GM19099 (cell line): ENCODE measurements around the gene TSPAN17.

Experiments
- POLR2A ChIP-seq: IDR thresholded peaks from 3 replicates; pipeline ENCODE4 v1.6.1; 2011; ENCODE audit warnings: low read depth; ENCODE audit not compliant: insufficient read length; ENCODE audit errors: extremely low read depth

TSPAN17 gene

GRCh38 chr5:176619203-176619568 is 28.1 kb upstream of the TSPAN17 start:
- no peak for TF ChIP-seq POLR2A

GRCh38 chr5:176619569-176620332 is 27.5 kb upstream of the TSPAN17 start:
- TF ChIP-seq POLR2A: no peak

GRCh38 chr5:176620333-176620981 is 26.8 kb upstream of the TSPAN17 start:
- no peak for TF ChIP-seq POLR2A

GRCh38 chr5:176621661-176622079 is 25.6 kb upstream of the TSPAN17 start:
- TF ChIP-seq POLR2A: no peak

- TF ChIP-seq POLR2A: no peak
Measured at GRCh38 chr5:176624142-176624541, 23.1 kb upstream of the TSPAN17 start.

GRCh38 chr5:176624938-176625337 is 22.3 kb upstream of the TSPAN17 start:
- TF ChIP-seq POLR2A: no peak

GRCh38 chr5:176625512-176625911 is 21.8 kb upstream of the TSPAN17 start:
- TF ChIP-seq POLR2A: no peak

- no peak for TF ChIP-seq POLR2A
Measured at GRCh38 chr5:176625966-176626875, 21.1 kb upstream of the TSPAN17 start.

GRCh38 chr5:176626876-176627236 is 20.4 kb upstream of the TSPAN17 start:
- TF ChIP-seq POLR2A: no peak

- TF ChIP-seq POLR2A: no peak
Measured at GRCh38 chr5:176627582-176627981, 19.7 kb upstream of the TSPAN17 start.

GRCh38 chr5:176628406-176629228 is 18.7 kb upstream of the TSPAN17 start:
- TF ChIP-seq POLR2A: no peak

- TF ChIP-seq POLR2A: no peak
Measured at GRCh38 chr5:176629317-176629852, 17.9 kb upstream of the TSPAN17 start.

- TF ChIP-seq POLR2A: no peak
Measured at GRCh38 chr5:176629853-176630680, 17.2 kb upstream of the TSPAN17 start, which contains the start of the genes EIF4E1B and SNCB. Gene EIF4E1B, plus strand, starts transcription at chr5:176630675. Its CDS starts 12,113 bp downstream, at chr5:176642788. Gene SNCB, minus strand, starts transcription at chr5:176630534. Its CDS starts 880 bp downstream, at chr5:176629654.
